Natural killer cell (primary cell): Measurements from ENCODE around the gene GID8. TPM values are rescaled to one million over a fixed set of nuclear protein-coding genes. Genes with fewer than 3 reads are reported as not detected.
A peak's percentile ranks its signal among the peaks of the same experiment; 100 is the strongest.
"Not testable (repeated sequence)": the region's sequence is repeated elsewhere in the genome, so short reads cannot be mapped to it uniquely, and the experiment has no call there.

Experiments used
- ATAC-seq, 3 donors: fragments of 150-1000 bp in 2 of 3; fragments of 200-7000 bp in 1 of 3; cut with Tn5 transposase; 1 replicate in 1 of 3; 2 replicates in 2 of 3; pipeline ENCODE4 v1.10.0; 2021; ENCODE audit warnings: mild to moderate bottlenecking in 2 of 3, moderate library complexity in 2 of 3
- DNase-seq, 2 donors: peaks; one replicate each; pipeline versions ENCODE4 v3.0.0 to v3.0.0-alpha.2; 2013 to 2021; ENCODE audit warnings: mixed read lengths in 1 of 2
- H3K27ac ChIP-seq: one replicate; pipeline ENCODE4 v1.5.1; 2013; ENCODE audit warnings: mild to moderate bottlenecking, low read length
- H3K27me3 ChIP-seq: one replicate; pipeline ENCODE4 v1.6.1; 2013; ENCODE audit warnings: low read length; ENCODE audit not compliant: control insufficient read depth, insufficient read depth
- H3K36me3 ChIP-seq: one replicate; pipeline ENCODE4 v1.6.1; 2013; ENCODE audit warnings: low read length; ENCODE audit not compliant: control insufficient read depth, insufficient read depth
- H3K4me1 ChIP-seq: one replicate; pipeline ENCODE4 v1.6.1; 2013; ENCODE audit warnings: low read length; ENCODE audit not compliant: control insufficient read depth, insufficient read depth
- H3K4me3 ChIP-seq: one replicate; pipeline ENCODE4 v1.5.1; 2013; ENCODE audit warnings: low read length
- H3K9me3 ChIP-seq: one replicate; pipeline ENCODE4 v1.6.1; 2013; ENCODE audit warnings: low read length; ENCODE audit not compliant: control insufficient read depth, insufficient read depth
- H3K27ac Mint-ChIP-seq, 2 donors: one replicate each; pipeline ENCODE4 v1.8.0; 2022; ENCODE audit warnings: mild to moderate bottlenecking in 2 of 2, mixed read lengths in 2 of 2, moderate library complexity in 1 of 2
- H3K27me3 Mint-ChIP-seq, 2 donors: one replicate each; pipeline ENCODE4 v1.8.0; 2022; ENCODE audit warnings: low read depth in 2 of 2, mixed read lengths in 2 of 2
- H3K36me3 Mint-ChIP-seq: one replicate; pipeline ENCODE4 v1.8.0; 2022; ENCODE audit warnings: mixed read lengths
- H3K4me1 Mint-ChIP-seq, 2 donors: one replicate each; pipeline ENCODE4 v1.8.0; 2022; ENCODE audit warnings: mixed read lengths in 2 of 2
- H3K4me3 Mint-ChIP-seq: one replicate; pipeline ENCODE4 v1.8.0; 2022; ENCODE audit warnings: mild to moderate bottlenecking, moderate library complexity, mixed read lengths
- H3K9me3 Mint-ChIP-seq, 2 donors: one replicate each; pipeline ENCODE4 v1.8.0; 2022; ENCODE audit warnings: mixed read lengths in 2 of 2
- WGBS: methylation state at CpG from one replicate; pipeline ENCODE4 v1.1.7; 2013; ENCODE audit warnings: missing lambda C conversion rate; ENCODE audit not compliant: insufficient coverage; 5-methylcytosine and 5-hydroxymethylcytosine counted together
- intact Hi-C: fragments of 100-400 bp; cut with micrococcal nuclease; formaldehyde crosslinking; loops from one replicate; pipeline ENCODE4 v1.14.2; 2022
- total RNA-seq, 4 donors: library from RNA; stranded (reverse); fragments of 120-200 nt in 1 of 4; gene quantifications; one replicate each; pipeline versions ENCODE4 v1.2.3 to v1.2.4, GENCODE V29; 2013 to 2022
- TF ChIP-seq, protein P1 (sequence below): fragments of 200-600 bp; IDR thresholded peaks from one replicate; pipeline ENCODE4 v1.8.0; 2022; ENCODE audit warnings: antibody characterized with exemption

GID8 gene
- total RNA-seq, 3 donors from 2014 or later (not counting 1 experiment from before 2014, with no cell fraction given): 45.1 to 60.1 (median 53.1) TPM

DNA sequence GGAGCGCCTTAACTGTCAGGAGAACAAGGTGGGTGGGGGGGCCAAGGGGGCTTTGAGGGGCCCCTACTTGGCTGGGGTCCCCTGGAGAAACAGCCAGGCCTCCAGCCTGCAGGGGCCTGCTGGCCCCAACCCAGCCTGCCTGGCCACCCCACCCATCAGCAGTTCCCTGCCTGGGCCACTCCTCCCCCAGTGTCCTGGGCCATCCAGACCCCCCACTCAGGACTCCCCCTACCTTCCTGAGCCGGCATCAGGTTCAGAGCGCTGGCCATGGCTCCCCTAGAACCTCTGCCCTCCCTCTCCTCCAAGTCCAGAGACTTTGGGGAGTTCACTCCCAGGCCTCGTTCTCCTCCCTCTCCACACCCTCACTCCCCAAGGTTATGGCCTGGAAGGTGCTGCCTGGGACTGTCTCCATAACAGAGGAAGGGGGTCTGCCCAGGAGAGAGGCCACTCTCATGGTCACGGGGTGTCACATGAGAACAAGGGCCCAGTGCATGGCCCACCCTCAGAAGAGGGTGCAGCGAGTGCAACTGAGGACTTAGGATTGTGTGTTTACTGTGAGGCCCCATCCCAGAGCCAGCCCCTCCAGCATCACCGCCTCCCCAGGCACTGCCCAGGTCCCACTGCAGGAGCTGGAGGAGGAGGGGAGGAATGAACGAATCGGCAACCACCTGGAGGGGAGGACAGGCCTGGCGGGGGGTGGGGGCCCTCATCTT is 20.6 kb downstream of the GID8 start:
- no peak overlapping the region for H3K4me3 Mint-ChIP-seq
- no peaks in the 10 kb centered on the region for H3K9me3 Mint-ChIP-seq
- intact Hi-C loops: no loop called here
- no peak for DNase-seq
- Histone ChIP-seq H3K27ac (no peak overlapping the region), H3K4me3 (no peak overlapping the region), H3K27me3 (no peaks in the 10 kb centered on the region), H3K36me3 (peaks cover 9% of the 10 kb centered on the region), H3K9me3 (no peaks in the 10 kb centered on the region), H3K4me1 (peaks cover 43% of the 10 kb centered on the region)
- no peak for ATAC-seq
- no peaks in the 10 kb centered on the region for H3K27me3 Mint-ChIP-seq
- TF ChIP-seq, protein P1, sequence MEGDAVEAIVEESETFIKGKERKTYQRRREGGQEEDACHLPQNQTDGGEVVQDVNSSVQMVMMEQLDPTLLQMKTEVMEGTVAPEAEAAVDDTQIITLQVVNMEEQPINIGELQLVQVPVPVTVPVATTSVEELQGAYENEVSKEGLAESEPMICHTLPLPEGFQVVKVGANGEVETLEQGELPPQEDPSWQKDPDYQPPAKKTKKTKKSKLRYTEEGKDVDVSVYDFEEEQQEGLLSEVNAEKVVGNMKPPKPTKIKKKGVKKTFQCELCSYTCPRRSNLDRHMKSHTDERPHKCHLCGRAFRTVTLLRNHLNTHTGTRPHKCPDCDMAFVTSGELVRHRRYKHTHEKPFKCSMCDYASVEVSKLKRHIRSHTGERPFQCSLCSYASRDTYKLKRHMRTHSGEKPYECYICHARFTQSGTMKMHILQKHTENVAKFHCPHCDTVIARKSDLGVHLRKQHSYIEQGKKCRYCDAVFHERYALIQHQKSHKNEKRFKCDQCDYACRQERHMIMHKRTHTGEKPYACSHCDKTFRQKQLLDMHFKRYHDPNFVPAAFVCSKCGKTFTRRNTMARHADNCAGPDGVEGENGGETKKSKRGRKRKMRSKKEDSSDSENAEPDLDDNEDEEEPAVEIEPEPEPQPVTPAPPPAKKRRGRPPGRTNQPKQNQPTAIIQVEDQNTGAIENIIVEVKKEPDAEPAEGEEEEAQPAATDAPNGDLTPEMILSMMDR: no peak
- no peak overlapping the region for H3K27ac Mint-ChIP-seq
- peaks cover 20 to 24% of the 10 kb centered on the region in 2 donors for H3K4me1 Mint-ChIP-seq
- no peaks in the 10 kb centered on the region for H3K36me3 Mint-ChIP-seq
- 80% methylated on average over 10 of the region's 10 CpGs for whole genome bisulfite sequencing

- TF ChIP-seq, protein P1: no peak
- Mint-ChIP-seq H3K36me3 (no peaks in the 10 kb centered on the region), H3K27ac (peak overlapping the region in 1 of 2 donors; percentile 57), H3K9me3 (no peaks in the 10 kb centered on the region), H3K4me1 (peaks cover 12 to 16% of the 10 kb centered on the region in 2 donors), H3K27me3 (no peaks in the 10 kb centered on the region), H3K4me3 (peak overlapping the region; percentile 71)
- H3K4me3 ChIP-seq: peak overlapping the region; percentile 13
- H3K4me1 ChIP-seq: peaks cover 35% of the 10 kb centered on the region
- DNase-seq (peak in 1 of 2 donors; percentile 28), ATAC-seq (peak; percentile 60 to 93 (median 88))
- H3K9me3 ChIP-seq: no peaks in the 10 kb centered on the region
- intact Hi-C loops: no loop called here
- no peak overlapping the region for H3K27ac ChIP-seq
- WGBS: 40% methylated on average over 43 of the region's 43 CpGs
- H3K36me3 ChIP-seq: peaks cover 13% of the 10 kb centered on the region
- no peaks in the 10 kb centered on the region for H3K27me3 ChIP-seq
Measured at GRCh38 chr20:62959101-62959971, 21.4 kb downstream of the GID8 start.

GRCh38 chr20:62959998-62960436 is 22.1 kb downstream of the GID8 start:
- no peak for ATAC-seq
- Mint-ChIP-seq H3K36me3 (no peaks in the 10 kb centered on the region), H3K27ac (peak overlapping the region in 1 of 2 donors; percentile 57), H3K27me3 (no peaks in the 10 kb centered on the region), H3K4me1 (peaks cover 9 to 11% of the 10 kb centered on the region in 2 donors), H3K4me3 (peak overlapping the region; percentile 71), H3K9me3 (no peaks in the 10 kb centered on the region)
- Histone ChIP-seq H3K27ac (no peak overlapping the region), H3K27me3 (no peaks in the 10 kb centered on the region), H3K4me1 (peaks cover 28% of the 10 kb centered on the region), H3K36me3 (peaks cover 16% of the 10 kb centered on the region), H3K9me3 (no peaks in the 10 kb centered on the region), H3K4me3 (no peak overlapping the region)
- DNase-seq: no peak
- intact Hi-C loops: no loop called here
- 94% methylated on average over 20 of the region's 20 CpGs for WGBS
- TF ChIP-seq, protein P1: no peak

DNA sequence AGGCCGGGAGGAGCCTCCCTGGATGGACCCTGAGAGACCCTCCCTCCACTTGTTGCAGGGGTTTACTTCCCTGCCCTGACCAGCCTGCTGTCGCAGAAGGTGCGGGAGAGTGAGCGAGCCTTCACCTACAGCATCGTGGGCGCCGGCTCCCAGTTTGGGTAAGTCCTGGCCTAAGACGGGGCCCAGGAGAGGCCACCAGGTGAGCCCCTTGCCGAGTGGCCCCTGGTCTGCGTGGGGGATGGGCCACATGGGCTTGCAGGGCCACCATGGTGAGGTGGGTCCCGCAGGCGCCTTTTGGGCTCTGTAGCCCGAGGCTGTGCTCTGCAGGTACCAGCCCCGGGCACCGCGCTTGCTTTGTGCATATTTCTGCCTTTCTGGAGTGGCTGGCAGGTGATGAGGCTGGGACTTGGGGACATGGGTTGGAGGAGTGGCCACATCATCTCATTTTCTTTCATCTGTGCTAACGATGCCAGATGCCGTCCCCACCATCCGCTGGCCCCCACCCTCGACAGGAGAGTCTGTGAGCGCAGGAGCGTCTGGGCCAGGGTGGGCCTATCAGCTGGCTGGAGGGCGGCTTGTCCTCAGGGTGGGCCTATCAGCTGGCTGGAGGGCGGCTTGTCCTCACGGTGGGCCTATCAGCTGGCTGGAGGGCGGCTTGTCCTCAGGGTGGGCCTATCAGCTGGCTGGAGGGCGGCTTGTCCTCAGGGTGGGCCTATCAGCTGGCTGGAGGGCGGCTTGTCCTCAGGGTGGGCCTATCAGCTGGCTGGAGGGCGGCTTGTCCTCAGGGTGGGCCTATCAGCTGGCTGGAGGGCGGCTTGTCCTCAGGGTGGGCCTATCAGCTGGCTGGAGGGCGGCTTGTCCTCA is 22.7 kb downstream of the GID8 start:
- not testable (repeated sequence) for DNase-seq, H3K36me3 Mint-ChIP-seq
- 97% methylated on average over 20 of the region's 31 CpGs for WGBS

More for the DNA sequence above, 22.7 kb downstream of the GID8 start:
- H3K27ac Mint-ChIP-seq, H3K27me3 Mint-ChIP-seq, H3K9me3 ChIP-seq, ATAC-seq, intact Hi-C loops, H3K4me3 ChIP-seq, H3K4me3 Mint-ChIP-seq, H3K9me3 Mint-ChIP-seq, H3K27me3 ChIP-seq, H3K27ac ChIP-seq: not testable (repeated sequence)
- H3K36me3 ChIP-seq: peaks cover 16% of the 10 kb centered on the region
- peaks cover 9 to 11% of the 10 kb centered on the region in 2 donors for H3K4me1 Mint-ChIP-seq
- peaks cover 22% of the 10 kb centered on the region for H3K4me1 ChIP-seq
